Endodermal cell (in vitro differentiated cells): ENCODE results near the gene NARS2. TPM values are rescaled to one million over a fixed set of nuclear protein-coding genes. Genes with fewer than 3 reads are reported as not detected.

Source experiments
- DNase-seq: peaks from one replicate; pipeline ENCODE4 v3.0.0-alpha.2; 2017
- H3K27ac ChIP-seq: 2 replicates; pipeline ENCODE4 v1.5.1; 2013; ENCODE audit warnings: mild to moderate bottlenecking, low read depth, low read length, moderate library complexity
- H3K27me3 ChIP-seq: 2 replicates; pipeline ENCODE4 v1.6.1; 2013; ENCODE audit warnings: mild to moderate bottlenecking, low read length, moderate library complexity; ENCODE audit not compliant: insufficient read depth, control insufficient read depth, poor library complexity, severe bottlenecking
- H3K36me3 ChIP-seq: 2 replicates; pipeline ENCODE4 v1.7.0; 2013; ENCODE audit warnings: mild to moderate bottlenecking, low read length, moderate library complexity; ENCODE audit not compliant: control insufficient read depth, insufficient read depth
- H3K4me1 ChIP-seq: one replicate; pipeline ENCODE4 v1.7.0; 2013; ENCODE audit warnings: low read length; ENCODE audit not compliant: control insufficient read depth, insufficient read depth
- H3K4me3 ChIP-seq: 2 replicates; pipeline ENCODE4 v1.5.1; 2013; ENCODE audit warnings: mild to moderate bottlenecking, low read length, moderate library complexity
- H3K9ac ChIP-seq: 2 replicates; pipeline ENCODE4 v1.6.1; 2013; ENCODE audit warnings: mild to moderate bottlenecking, low read length, moderate library complexity; ENCODE audit not compliant: poor library complexity, severe bottlenecking; ENCODE audit errors: extremely low read depth
- H3K9me3 ChIP-seq: 2 replicates; pipeline ENCODE4 v1.6.1; 2013; ENCODE audit warnings: mild to moderate bottlenecking, low read length, moderate library complexity; ENCODE audit not compliant: control insufficient read depth
- H3K27ac Mint-ChIP-seq: 2 replicates; pipeline ENCODE4 v1.8.0; 2020; ENCODE audit warnings: mixed read lengths
- H3K27me3 Mint-ChIP-seq: 2 replicates; pipeline ENCODE4 v1.8.0; 2021; ENCODE audit warnings: mild to moderate bottlenecking, mixed read lengths; ENCODE audit not compliant: insufficient read depth
- H3K36me3 Mint-ChIP-seq: 2 replicates; pipeline ENCODE4 v1.8.0; 2020; ENCODE audit warnings: low read depth, mixed read lengths
- H3K4me1 Mint-ChIP-seq: 2 replicates; pipeline ENCODE4 v1.8.0; 2020; ENCODE audit warnings: mixed read lengths
- H3K4me3 Mint-ChIP-seq: 2 replicates; pipeline ENCODE4 v1.8.0; 2020; ENCODE audit warnings: mild to moderate bottlenecking, moderate library complexity, mixed read lengths
- H3K9me3 Mint-ChIP-seq: 2 replicates; pipeline ENCODE4 v1.8.0; 2020; ENCODE audit warnings: mild to moderate bottlenecking, mixed read lengths
- CTCF ChIP-seq: fragments of 200-600 bp; sonication (generic); conservative IDR thresholded peaks from 2 replicates; pipeline ENCODE4 v1.5.0; 2021; ENCODE audit warnings: antibody characterized with exemption, mild to moderate bottlenecking
- WGBS, 2 experiments: methylation state at CpG; one replicate each; pipeline versions ENCODE4 v1.1.5 to v1.1.7; 2013; ENCODE audit warnings: missing lambda C conversion rate in 2 of 2, mixed read lengths in 1 of 2; ENCODE audit not compliant: insufficient coverage in 1 of 2, insufficient read length in 1 of 2; 5-methylcytosine and 5-hydroxymethylcytosine counted together
- total RNA-seq, 2 donors: library from RNA; stranded (reverse); fragmentation: NEBNext Ultra II Directional in 1 of 2; extraction: Animal tissue kit (Norgen Biotek cat#: 25700) in 1 of 2; gene quantifications; 2 replicates in 1 of 2; 3 replicates in 1 of 2; pipeline ENCODE4 v1.2.1, GENCODE V29; 2021

Gene NARS2
- total RNA-seq, 2 donors from 2014 or later: 45.8 to 53.7 TPM

- H3K9me3 ChIP-seq: peaks cover 2% of the 10 kb centered on the region
- no peaks in the 10 kb centered on the region for H3K9me3 Mint-ChIP-seq
Observed at GRCh38 chr11:78416285-78417174, 158.1 kb downstream of the NARS2 start.

GRCh38 chr11:78415338-78415737 is 159.3 kb downstream of the NARS2 start:
- DNase-seq: no peak
- WGBS, 2 experiments: 87 to 91% methylated on average over 1 to 4 of the region's 4 CpGs
- peaks cover 20% of the 10 kb centered on the region for H3K27me3 Mint-ChIP-seq
- no peak overlapping the region for H3K4me3 Mint-ChIP-seq
- Histone ChIP-seq H3K36me3 (peaks cover 19% of the 10 kb centered on the region), H3K4me3 (peak overlapping the region; percentile 93), H3K9ac (no peak overlapping the region), H3K27me3 (no peaks in the 10 kb centered on the region), H3K4me1 (no peaks in the 10 kb centered on the region), H3K9me3 (peaks cover 14% of the 10 kb centered on the region), H3K27ac (no peak overlapping the region)
- H3K27ac Mint-ChIP-seq: no peak overlapping the region
- no peak for TF ChIP-seq CTCF
- peaks cover 36% of the 10 kb centered on the region for H3K4me1 Mint-ChIP-seq
- peaks cover 4% of the 10 kb centered on the region for H3K9me3 Mint-ChIP-seq
- H3K36me3 Mint-ChIP-seq: peaks cover 15% of the 10 kb centered on the region

More at GRCh38 chr11:78416285-78417174, 158.1 kb downstream of the NARS2 start:
- peak; percentile 73 for TF ChIP-seq CTCF
- Mint-ChIP-seq H3K4me3 (peak overlapping the region; percentile 85), H3K36me3 (peaks cover 6% of the 10 kb centered on the region), H3K27ac (peak overlapping the region; percentile 95), H3K4me1 (peaks cover 36% of the 10 kb centered on the region), H3K27me3 (peaks cover 21% of the 10 kb centered on the region)
- Histone ChIP-seq H3K27me3 (no peaks in the 10 kb centered on the region), H3K36me3 (peaks cover 12% of the 10 kb centered on the region), H3K27ac (peak overlapping the region; percentile 86), H3K4me1 (no peaks in the 10 kb centered on the region), H3K9ac (peak overlapping the region; percentile 57), H3K4me3 (peak overlapping the region; percentile 93)
- 3 to 5% methylated on average over 14 to 38 of the region's 38 CpGs for WGBS, 2 experiments
- DNase-seq: peak; percentile 93

- H3K4me3 Mint-ChIP-seq: no peak overlapping the region
Observed at GRCh38 chr11:78414321-78415051, 160.2 kb downstream of the NARS2 start.

More at GRCh38 chr11:78414321-78415051, 160.2 kb downstream of the NARS2 start:
- Histone ChIP-seq H3K9ac (no peak overlapping the region), H3K4me3 (peak overlapping the region; percentile 93), H3K9me3 (peaks cover 22% of the 10 kb centered on the region), H3K27ac (no peak overlapping the region), H3K4me1 (no peaks in the 10 kb centered on the region), H3K27me3 (no peaks in the 10 kb centered on the region), H3K36me3 (peaks cover 27% of the 10 kb centered on the region)
- peaks cover 15% of the 10 kb centered on the region for H3K27me3 Mint-ChIP-seq
- no peak for DNase-seq
- H3K4me1 Mint-ChIP-seq: peaks cover 30% of the 10 kb centered on the region
- peak; percentile 84 for TF ChIP-seq CTCF
- H3K36me3 Mint-ChIP-seq: peaks cover 18% of the 10 kb centered on the region
- peaks cover 11% of the 10 kb centered on the region for H3K9me3 Mint-ChIP-seq
- WGBS, 2 experiments: 92 to 96% methylated on average over 6 to 14 of the region's 14 CpGs
- H3K27ac Mint-ChIP-seq: no peak overlapping the region
